Endothelial cell of umbilical vein (primary cell): ENCODE data around the gene MYO16. TPM values are rescaled to one million over a fixed set of nuclear protein-coding genes. Genes with fewer than 3 reads are reported as not detected.

ENCODE experiments used
- BruUV-seq: library from RNA; stranded (reverse); fragments of 400-500 nt; replicated peaks from 2 replicates; lab custom pipeline; 2021; lab: Mats Ljungman, UMichigan
- CTCF ChIA-PET: fragments of 300-600, 350-600 bp; sonication (Branson Sonifier 250); formaldehyde crosslinking; loops from one replicate; lab custom pipeline; 2021; ENCODE audit warnings: antibody characterized with exemption, inconsistent platforms; lab: Charles Lee
- POLR2A ChIA-PET: fragments of 300-600, 350-600 bp; sonication (Branson Sonifier 250); formaldehyde crosslinking; loops from one replicate; lab custom pipeline; 2021; ENCODE audit warnings: antibody characterized with exemption, inconsistent platforms; lab: Charles Lee
- DNase-seq: peaks from one replicate; pipeline ENCODE4 v3.0.0-alpha.2; 2011; ENCODE audit warnings: low read depth, low spot score
- FAIRE-seq: peaks from 2 replicates; lab custom pipeline; 2011; peaks lifted over from hg19 to GRCh38; lab: Jason Lieb, UNC
- H2AFZ ChIP-seq: 2 replicates; pipeline ENCODE4 v1.6.0; 2012; ENCODE audit warnings: low read depth, low read length, control low read depth, inconsistent platforms
- H3K27ac ChIP-seq: 2 replicates; pipeline ENCODE4 v1.5.1; 2011; ENCODE audit warnings: low read depth, mild to moderate bottlenecking, control low read depth, low read length, moderate library complexity; ENCODE audit not compliant: insufficient read depth
- H3K27me3 ChIP-seq, 2 experiments: 2 replicates each; pipeline versions ENCODE4 v1.6.0 to v1.6.1; 2011; ENCODE audit warnings: low read length in 2 of 2, mixed read lengths in 1 of 2; ENCODE audit not compliant: control insufficient read depth in 2 of 2, insufficient read depth in 2 of 2
- H3K36me3 ChIP-seq, 2 experiments: 2 replicates in 1 of 2; 3 replicates in 1 of 2; pipeline ENCODE4 v1.5.1; 2011; ENCODE audit warnings: low read length in 2 of 2, mild to moderate bottlenecking in 1 of 2, moderate library complexity in 1 of 2; ENCODE audit not compliant: control insufficient read depth in 2 of 2, insufficient read depth in 2 of 2; ENCODE audit errors: extremely low read depth in 1 of 2
- H3K4me1 ChIP-seq: 3 replicates; pipeline ENCODE4 v1.5.1; 2011; ENCODE audit warnings: mild to moderate bottlenecking, low read length; ENCODE audit not compliant: control insufficient read depth, insufficient read depth; ENCODE audit errors: extremely low read depth
- H3K4me2 ChIP-seq: 2 replicates; pipeline ENCODE4 v1.6.1; 2011; ENCODE audit warnings: low read length, control low read depth, mixed read lengths; ENCODE audit not compliant: insufficient read depth
- H3K4me3 ChIP-seq, 3 experiments: fragments of 200-600 bp in 1 of 3; sonication (generic), shearing (Covaris generic) in 1 of 3; replicated peaks in 1 of 3; 2 replicates each; pipeline ENCODE4 v1.5.1; 2011 to 2016; ENCODE audit warnings: control low read depth in 3 of 3, low read length in 3 of 3, mild to moderate bottlenecking in 2 of 3, inconsistent platforms in 1 of 3, low read depth in 1 of 3, moderate library complexity in 1 of 3; ENCODE audit not compliant: insufficient read depth in 1 of 3
- H3K79me2 ChIP-seq: 2 replicates; pipeline ENCODE4 v1.6.0; 2012; ENCODE audit warnings: low read length, inconsistent platforms; ENCODE audit not compliant: control insufficient read depth, insufficient read depth
- H3K9ac ChIP-seq: replicated peaks from 2 replicates; pipeline ENCODE3; 2011; ENCODE audit warnings: low read length, control low read depth; ENCODE audit not compliant: insufficient read depth; ENCODE audit errors: extremely low read depth
- H3K9me1 ChIP-seq: replicated peaks from 3 replicates; pipeline ENCODE4 v1.6.0; 2011; ENCODE audit warnings: mild to moderate bottlenecking, low read length; ENCODE audit not compliant: control insufficient read depth, insufficient read depth; ENCODE audit errors: extremely low read depth
- H3K9me3 ChIP-seq: replicated peaks from 2 replicates; pipeline ENCODE4 v1.5.1; 2012; ENCODE audit warnings: low read length, inconsistent platforms; ENCODE audit not compliant: control insufficient read depth, insufficient read depth
- H4K20me1 ChIP-seq: replicated peaks from 2 replicates; pipeline ENCODE3; 2011; ENCODE audit warnings: mild to moderate bottlenecking, low read length; ENCODE audit not compliant: control insufficient read depth, insufficient read depth; ENCODE audit errors: extremely low read depth
- EZH2 ChIP-seq: IDR thresholded peaks from 2 replicates; pipeline ENCODE4 v1.6.1; 2012; ENCODE audit warnings: borderline replicate concordance, low read depth, mild to moderate bottlenecking, moderate library complexity, low read length, inconsistent platforms; ENCODE audit not compliant: severe bottlenecking
- FOS ChIP-seq: IDR thresholded peaks from 2 replicates; pipeline ENCODE4 v1.6.1; 2011; ENCODE audit warnings: mild to moderate bottlenecking, low read length, moderate library complexity, borderline replicate concordance; ENCODE audit not compliant: insufficient read depth
- GATA2 ChIP-seq: IDR thresholded peaks from 2 replicates; pipeline ENCODE4 v1.7.0; 2011; ENCODE audit warnings: low read depth, mild to moderate bottlenecking, moderate library complexity, mixed read lengths, low read length; ENCODE audit not compliant: insufficient read length, insufficient read depth
- JUN ChIP-seq: IDR thresholded peaks from 2 replicates; pipeline ENCODE4 v1.6.1; 2011; ENCODE audit warnings: borderline replicate concordance, low read depth; ENCODE audit not compliant: insufficient read length, insufficient read depth
- MYC ChIP-seq: IDR thresholded peaks from one replicate; pipeline ENCODE4 v1.6.1; 2011; ENCODE audit warnings: mild to moderate bottlenecking, low read depth, low read length
- POLR2A ChIP-seq: IDR thresholded peaks from 2 replicates; pipeline ENCODE4 v1.6.1; 2012; ENCODE audit warnings: low read depth, mild to moderate bottlenecking, control low read depth, low read length
- POLR2AphosphoS5 ChIP-seq: IDR thresholded peaks from 2 replicates; pipeline ENCODE4 v1.6.1; 2012; ENCODE audit warnings: low read depth, mild to moderate bottlenecking, control low read depth, low read length, moderate library complexity; ENCODE audit not compliant: insufficient read depth
- dilution Hi-C: fragments of 300-500 bp; cut with MboI; formaldehyde crosslinking; loops from one replicate; pipeline ENCODE4 v1.15.0; 2019; ENCODE audit warnings: low sequenced_read_pairs; ENCODE audit not compliant: extremely low pct_ligation_motif_present
- intact Hi-C: fragments of 100-400 bp; cut with micrococcal nuclease; formaldehyde crosslinking; loops from one replicate; pipeline ENCODE4 v1.10.0; 2022
- polyA plus RNA-seq, 4 experiments: library from polyadenylated mRNA; depleted of rRNA in 3 of 4; stranded (reverse) in 3 of 4; unstranded in 1 of 4; fragments of >200 nt; gene quantifications; 2 replicates each; pipeline versions ENCODE4 v1.2.1 to v1.2.3, GENCODE V29; 2011 to 2012; ENCODE audit warnings: missing spikeins in 1 of 4
- total RNA-seq: library from RNA; stranded (reverse); gene quantifications from 2 replicates; pipeline ENCODE4 v1.2.3, GENCODE V29; 2021
- TF ChIP-seq, protein P1 (sequence below): IDR thresholded peaks from 2 replicates; pipeline ENCODE4 v1.6.1; 2011; ENCODE audit not compliant: insufficient read depth, insufficient read length
- TF ChIP-seq, protein P2 (sequence below), 2 donors: IDR thresholded peaks; 1 replicate in 1 of 2; 2 replicates in 1 of 2; pipeline ENCODE4 v1.5.1; 2011; ENCODE audit warnings: low read length in 2 of 2, mild to moderate bottlenecking in 2 of 2, moderate library complexity in 2 of 2, control low read depth in 1 of 2, inconsistent platforms in 1 of 2, low read depth in 1 of 2; ENCODE audit not compliant: insufficient read depth in 1 of 2; ENCODE audit errors: extremely low read depth in 1 of 2

MYO16 gene
- total and polyA plus RNA-seq, 2 donors (not counting 3 experiments of a cell fraction or from before 2014, with no cell fraction given) = 0.03 to 0.04 TPM

DNA sequence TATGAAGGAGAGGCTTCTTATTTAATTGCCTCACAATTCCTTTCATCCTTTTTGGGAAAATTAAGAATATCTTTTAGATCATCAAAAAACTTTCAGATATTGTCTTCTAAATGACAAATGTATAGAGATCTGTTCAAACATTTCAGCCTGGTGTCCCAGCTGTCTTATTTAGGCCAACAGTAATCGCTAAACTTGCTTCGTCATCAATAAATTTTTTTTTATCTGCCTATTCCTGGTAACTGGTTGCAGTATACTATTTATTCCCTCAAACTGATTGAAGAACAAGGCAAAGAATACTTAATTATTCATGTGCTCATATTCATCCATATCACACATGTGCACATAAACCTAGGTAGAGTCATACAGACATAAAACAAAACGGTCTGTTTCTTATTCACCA is 5.3 kb upstream of the MYO16 start:
- BruUV-seq = no TSS peak
- H3K9ac ChIP-seq = no peak overlapping the region
- no peaks in the 10 kb centered on the region for H3K27me3 ChIP-seq
- H3K4me1 ChIP-seq = no peaks in the 10 kb centered on the region
- dilution Hi-C loops (no loop called here), intact Hi-C loops (no loop called here)
- ChIA-PET POLR2A (no interaction called here), CTCF (no interaction called here)
- peaks cover 4% of the 10 kb centered on the region for H3K9me3 ChIP-seq
- H4K20me1 ChIP-seq = no peaks in the 10 kb centered on the region
- H3K4me3 ChIP-seq = no peak overlapping the region
- no peak for FAIRE-seq
- no peak for TF ChIP-seq FOS
- TF ChIP-seq, protein P1, sequence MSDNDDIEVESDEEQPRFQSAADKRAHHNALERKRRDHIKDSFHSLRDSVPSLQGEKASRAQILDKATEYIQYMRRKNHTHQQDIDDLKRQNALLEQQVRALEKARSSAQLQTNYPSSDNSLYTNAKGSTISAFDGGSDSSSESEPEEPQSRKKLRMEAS = no peak
- no peak for TF ChIP-seq POLR2AphosphoS5
- TF ChIP-seq JUN = no peak
- TF ChIP-seq EZH2 = no peak
- TF ChIP-seq, protein P2, sequence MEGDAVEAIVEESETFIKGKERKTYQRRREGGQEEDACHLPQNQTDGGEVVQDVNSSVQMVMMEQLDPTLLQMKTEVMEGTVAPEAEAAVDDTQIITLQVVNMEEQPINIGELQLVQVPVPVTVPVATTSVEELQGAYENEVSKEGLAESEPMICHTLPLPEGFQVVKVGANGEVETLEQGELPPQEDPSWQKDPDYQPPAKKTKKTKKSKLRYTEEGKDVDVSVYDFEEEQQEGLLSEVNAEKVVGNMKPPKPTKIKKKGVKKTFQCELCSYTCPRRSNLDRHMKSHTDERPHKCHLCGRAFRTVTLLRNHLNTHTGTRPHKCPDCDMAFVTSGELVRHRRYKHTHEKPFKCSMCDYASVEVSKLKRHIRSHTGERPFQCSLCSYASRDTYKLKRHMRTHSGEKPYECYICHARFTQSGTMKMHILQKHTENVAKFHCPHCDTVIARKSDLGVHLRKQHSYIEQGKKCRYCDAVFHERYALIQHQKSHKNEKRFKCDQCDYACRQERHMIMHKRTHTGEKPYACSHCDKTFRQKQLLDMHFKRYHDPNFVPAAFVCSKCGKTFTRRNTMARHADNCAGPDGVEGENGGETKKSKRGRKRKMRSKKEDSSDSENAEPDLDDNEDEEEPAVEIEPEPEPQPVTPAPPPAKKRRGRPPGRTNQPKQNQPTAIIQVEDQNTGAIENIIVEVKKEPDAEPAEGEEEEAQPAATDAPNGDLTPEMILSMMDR (IDR thresholded peaks at IDR 0.05; ENCODE audit: extremely low read depth in 1 of 2, insufficient read depth in 1 of 2, low read depth in 1 of 2, low read length in 2 of 2) = no peak
- TF ChIP-seq GATA2 = no peak
- TF ChIP-seq MYC = no peak
- no peak for TF ChIP-seq POLR2A
- no peak overlapping the region for H2AFZ ChIP-seq
- DNase-seq = no peak
- H3K4me2 ChIP-seq = no peak overlapping the region
- H3K79me2 ChIP-seq = no peaks in the 10 kb centered on the region
- H3K27ac ChIP-seq = no peak overlapping the region
- no peaks in the 10 kb centered on the region for H3K36me3 ChIP-seq
- H3K9me1 ChIP-seq = no peaks in the 10 kb centered on the region
